Transverse colon (tissue), 4 donors: ENCODE measurements around the gene MCAM.

Experiments used
- EP300 ChIP-seq: sonication (generic); formaldehyde crosslinking; IDR thresholded peaks from one replicate; pipeline ENCODE4 v1.6.1; 2017; ENCODE audit warnings: antibody characterized with exemption, low read depth
- POLR2A ChIP-seq: fragments of 450-650 bp; IDR thresholded peaks from one replicate; pipeline ENCODE4 v1.6.1; 2016; ENCODE audit warnings: antibody characterized with exemption, mild to moderate bottlenecking, moderate library complexity
- POLR2AphosphoS5 ChIP-seq, 3 donors: sonication (generic); formaldehyde crosslinking; IDR thresholded peaks; one replicate each; pipeline ENCODE4 v1.6.1; 2016; ENCODE audit warnings: antibody characterized with exemption in 3 of 3
- TF ChIP-seq, protein P1 (sequence below), 5 experiments: fragments of 200-600 bp in 3 of 5; fragments of 450-650 bp in 2 of 5; sonication (generic) in 3 of 5; IDR thresholded peaks; 1 replicate in 2 of 5; 2 replicates in 3 of 5; pipeline ENCODE4 v1.5.1; 2016 to 2017; ENCODE audit warnings: antibody characterized with exemption in 5 of 5, inconsistent platforms in 3 of 5, mild to moderate bottlenecking in 2 of 5, moderate library complexity in 1 of 5

DNA sequence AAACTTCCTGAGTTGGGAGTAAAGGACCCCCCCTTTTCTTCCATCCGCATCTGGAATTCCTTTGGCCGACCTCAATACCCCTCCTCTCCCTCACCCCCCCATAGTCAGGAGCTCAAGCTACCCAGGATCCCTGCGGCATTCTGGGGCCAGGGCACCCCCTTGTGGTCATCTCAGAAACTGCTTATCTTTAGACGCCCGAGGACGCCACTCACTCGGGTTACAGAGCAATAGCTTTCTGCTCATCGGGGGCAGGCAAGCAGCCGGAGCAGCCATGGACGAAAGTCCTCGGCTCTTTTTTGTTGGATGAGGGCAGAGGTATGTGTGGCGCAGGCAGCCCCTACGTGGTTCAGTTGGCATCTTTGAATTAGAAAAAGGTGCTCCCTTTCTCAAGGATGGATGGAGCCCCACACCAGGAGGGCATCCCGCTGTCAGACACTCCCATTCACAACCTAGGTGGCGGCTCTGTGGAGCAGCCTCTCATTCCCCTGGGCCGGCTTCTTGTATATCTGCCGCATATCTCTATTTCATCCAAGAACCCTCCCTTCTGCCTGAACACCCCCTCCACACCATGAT lies 21.5 kb upstream of the MCAM start:
- TF ChIP-seq, protein P1, sequence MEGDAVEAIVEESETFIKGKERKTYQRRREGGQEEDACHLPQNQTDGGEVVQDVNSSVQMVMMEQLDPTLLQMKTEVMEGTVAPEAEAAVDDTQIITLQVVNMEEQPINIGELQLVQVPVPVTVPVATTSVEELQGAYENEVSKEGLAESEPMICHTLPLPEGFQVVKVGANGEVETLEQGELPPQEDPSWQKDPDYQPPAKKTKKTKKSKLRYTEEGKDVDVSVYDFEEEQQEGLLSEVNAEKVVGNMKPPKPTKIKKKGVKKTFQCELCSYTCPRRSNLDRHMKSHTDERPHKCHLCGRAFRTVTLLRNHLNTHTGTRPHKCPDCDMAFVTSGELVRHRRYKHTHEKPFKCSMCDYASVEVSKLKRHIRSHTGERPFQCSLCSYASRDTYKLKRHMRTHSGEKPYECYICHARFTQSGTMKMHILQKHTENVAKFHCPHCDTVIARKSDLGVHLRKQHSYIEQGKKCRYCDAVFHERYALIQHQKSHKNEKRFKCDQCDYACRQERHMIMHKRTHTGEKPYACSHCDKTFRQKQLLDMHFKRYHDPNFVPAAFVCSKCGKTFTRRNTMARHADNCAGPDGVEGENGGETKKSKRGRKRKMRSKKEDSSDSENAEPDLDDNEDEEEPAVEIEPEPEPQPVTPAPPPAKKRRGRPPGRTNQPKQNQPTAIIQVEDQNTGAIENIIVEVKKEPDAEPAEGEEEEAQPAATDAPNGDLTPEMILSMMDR (IDR thresholded peaks at IDR 0.05), result peak; percentile 81 to 86 (median 86)
- no peak for TF ChIP-seq EP300
- no peak for TF ChIP-seq POLR2A
- no peak for TF ChIP-seq POLR2AphosphoS5 (IDR thresholded peaks at IDR 0.05)
